HG02840 (cell line): ENCODE measurements around the gene MAF.

Experiments used
- ATAC-seq: cut with Tn5 transposase; IDR thresholded peaks from one replicate; pipeline ENCODE4 v1.9.1; 2021; ENCODE audit warnings: mild to moderate bottlenecking, moderate library complexity, moderate number of reproducible peaks; ENCODE audit not compliant: unreplicated experiment, low FRiP score

Gene MAF

GRCh38 chr16:79613009-79613408, 12.5 kb upstream of the MAF start:
- no peak for ATAC-seq

GRCh38 chr16:79612207-79612606, 11.7 kb upstream of the MAF start:
- no peak for ATAC-seq

- ATAC-seq, result no peak
Measured at GRCh38 chr16:79610771-79611170, 10.2 kb upstream of the MAF start.

GRCh38 chr16:79609861-79610260, 9.3 kb upstream of the MAF start:
- no peak for ATAC-seq

- no peak for ATAC-seq
Measured at GRCh38 chr16:79608976-79609375, 8.4 kb upstream of the MAF start.

GRCh38 chr16:79607587-79607986, 7.0 kb upstream of the MAF start:
- no peak for ATAC-seq

- no peak for ATAC-seq
Measured at GRCh38 chr16:79605999-79606398, 5.5 kb upstream of the MAF start.

- no peak for ATAC-seq
Measured at GRCh38 chr16:79603055-79603454, 2.5 kb upstream of the MAF start.

- no peak for ATAC-seq
Measured at GRCh38 chr16:79602628-79603014, 2.1 kb upstream of the MAF start.

- ATAC-seq, result no peak
Measured at GRCh38 chr16:79601931-79602627, 1.5 kb upstream of the MAF start.

GRCh38 chr16:79601092-79601930, 774 bp upstream of the MAF start:
- no peak for ATAC-seq

- no peak for ATAC-seq
Measured at GRCh38 chr16:79599837-79600637, 500 bp downstream of the MAF start.

- no peak for ATAC-seq
Measured at GRCh38 chr16:79599256-79599836, 1.2 kb downstream of the MAF start.

- no peak for ATAC-seq
Measured at GRCh38 chr16:79598348-79599181, 2.0 kb downstream of the MAF start.

GRCh38 chr16:79598063-79598347, 2.5 kb downstream of the MAF start:
- no peak for ATAC-seq

GRCh38 chr16:79597277-79598062, 3.1 kb downstream of the MAF start:
- ATAC-seq, result no peak

- no peak for ATAC-seq
Measured at GRCh38 chr16:79595931-79596450, 4.5 kb downstream of the MAF start.

GRCh38 chr16:79595231-79595641, 5.3 kb downstream of the MAF start:
- no peak for ATAC-seq

GRCh38 chr16:79593754-79594153, 6.8 kb downstream of the MAF start:
- ATAC-seq, result no peak
